Adrenal gland (tissue), 5 donors: ENCODE data around the gene HPCA.

Experiments
- POLR2A ChIP-seq, 2 donors: fragments of 450-650 bp; IDR thresholded peaks; one replicate each; pipeline ENCODE4 v1.6.1; 2017; ENCODE audit warnings: antibody characterized with exemption in 2 of 2, mild to moderate bottlenecking in 2 of 2, moderate library complexity in 1 of 2
- TF ChIP-seq, protein P1 (sequence below), 6 experiments: fragments of 450-650 bp in 4 of 6; fragments of 200-600 bp in 2 of 6; sonication (generic) in 1 of 6; IDR thresholded peaks; 1 replicate in 5 of 6; 2 replicates in 1 of 6; pipeline versions ENCODE4 v1.5.1 to v1.8.0; 2016 to 2021; ENCODE audit warnings: antibody characterized with exemption in 6 of 6, mild to moderate bottlenecking in 2 of 6, moderate library complexity in 1 of 6
- donor health status: DM: no; HTN: no; CAD: no.

DNA sequence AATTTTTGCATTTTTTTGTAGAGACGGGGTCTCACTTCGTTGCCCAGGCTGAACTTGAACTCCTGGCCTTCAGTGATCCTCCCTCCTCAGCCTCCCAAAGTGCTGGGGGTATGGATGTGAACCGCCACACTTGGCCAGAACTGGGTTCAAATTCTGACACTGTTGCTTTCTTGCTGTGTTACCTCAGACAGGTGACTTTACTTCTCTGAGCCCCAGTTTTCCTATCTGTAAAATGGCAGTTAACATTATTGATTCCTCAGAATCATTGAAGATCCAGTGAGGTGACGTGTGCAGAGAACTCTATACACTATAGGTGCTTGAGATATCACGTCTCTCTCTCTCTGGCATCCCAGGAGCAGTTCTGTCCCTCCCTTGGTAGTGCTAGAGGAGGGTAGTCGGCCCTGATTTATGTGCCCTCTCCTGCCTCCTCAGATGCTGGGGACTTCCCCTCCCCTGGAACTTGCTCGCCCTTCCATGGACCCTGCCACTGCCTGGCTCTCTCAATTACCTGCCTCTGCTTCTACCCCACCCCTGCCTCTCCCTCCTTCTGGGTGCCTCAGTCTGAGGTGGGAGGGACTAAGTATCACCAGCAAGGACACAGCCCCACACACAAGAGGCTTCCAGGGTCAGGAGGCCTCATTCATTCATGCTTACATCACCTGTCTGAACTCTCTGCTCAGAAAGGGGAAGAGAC is 2.8 kb upstream of the HPCA start:
- TF ChIP-seq, protein P1, sequence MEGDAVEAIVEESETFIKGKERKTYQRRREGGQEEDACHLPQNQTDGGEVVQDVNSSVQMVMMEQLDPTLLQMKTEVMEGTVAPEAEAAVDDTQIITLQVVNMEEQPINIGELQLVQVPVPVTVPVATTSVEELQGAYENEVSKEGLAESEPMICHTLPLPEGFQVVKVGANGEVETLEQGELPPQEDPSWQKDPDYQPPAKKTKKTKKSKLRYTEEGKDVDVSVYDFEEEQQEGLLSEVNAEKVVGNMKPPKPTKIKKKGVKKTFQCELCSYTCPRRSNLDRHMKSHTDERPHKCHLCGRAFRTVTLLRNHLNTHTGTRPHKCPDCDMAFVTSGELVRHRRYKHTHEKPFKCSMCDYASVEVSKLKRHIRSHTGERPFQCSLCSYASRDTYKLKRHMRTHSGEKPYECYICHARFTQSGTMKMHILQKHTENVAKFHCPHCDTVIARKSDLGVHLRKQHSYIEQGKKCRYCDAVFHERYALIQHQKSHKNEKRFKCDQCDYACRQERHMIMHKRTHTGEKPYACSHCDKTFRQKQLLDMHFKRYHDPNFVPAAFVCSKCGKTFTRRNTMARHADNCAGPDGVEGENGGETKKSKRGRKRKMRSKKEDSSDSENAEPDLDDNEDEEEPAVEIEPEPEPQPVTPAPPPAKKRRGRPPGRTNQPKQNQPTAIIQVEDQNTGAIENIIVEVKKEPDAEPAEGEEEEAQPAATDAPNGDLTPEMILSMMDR (IDR thresholded peaks at IDR 0.05), result no peak
- TF ChIP-seq POLR2A (IDR thresholded peaks at IDR 0.05), result no peak
